Brain microvascular endothelial cell (primary cell): ENCODE measurements around the gene TTC31.

Source experiments
- DNase-seq: peaks from one replicate; pipeline ENCODE4 v3.0.0-alpha.2; 2020
- H3K27ac ChIP-seq: fragments of 250-450 bp; sonication (Bioruptor Pico); 2 replicates; pipeline ENCODE4 v1.5.1; 2020; ENCODE audit warnings: mild to moderate bottlenecking, moderate library complexity
- H3K27me3 ChIP-seq: fragments of 250-450 bp; sonication (Bioruptor Pico); replicated peaks from 2 replicates; pipeline ENCODE4 v1.5.1; 2020; ENCODE audit warnings: mild to moderate bottlenecking
- H3K36me3 ChIP-seq: fragments of 250-450 bp; sonication (Bioruptor Pico); replicated peaks from 2 replicates; pipeline ENCODE4 v1.5.1; 2020; ENCODE audit warnings: mild to moderate bottlenecking
- H3K4me3 ChIP-seq: 2 replicates; pipeline ENCODE4 v1.5.1; 2011; ENCODE audit warnings: low read depth, mild to moderate bottlenecking, control low read depth, low read length, moderate library complexity
- CTCF ChIP-seq: IDR thresholded peaks from 2 replicates; pipeline ENCODE4 v1.5.1; 2011; ENCODE audit warnings: low read depth, mild to moderate bottlenecking, moderate library complexity, low read length, control low read depth, inconsistent platforms; ENCODE audit errors: missing control alignments
- in situ Hi-C: cut with HindIII; loops from 2 replicates; pipeline ENCODE4 v1.10.0; 2017; ENCODE audit warnings: low sequenced_read_pairs, low pct_ligation_motif_present

TTC31 gene

GRCh38 chr2:74482801-74483674, at the start of gene TTC31, which contains the start of gene CCDC142:
TTC31 (plus strand) TSS chr2:74483081; CDS start chr2:74483096, 15 bp downstream.
CCDC142 (minus strand) TSS chr2:74482998; CDS start chr2:74482837, 161 bp downstream.
- Histone ChIP-seq H3K27ac (peak within 1 kb of the TSS; percentile 65), H3K36me3 (peaks cover 4% of the 10 kb centered on the region), H3K27me3 (no peaks in the 10 kb centered on the region), H3K4me3 (peak within 1 kb of the TSS; percentile 99)
- TF ChIP-seq CTCF = peak; percentile 92
- in situ Hi-C loops = no loop called here
- peak; percentile 96 for DNase-seq

- no peak for TF ChIP-seq CTCF
- Histone ChIP-seq H3K27me3 (no peaks in the 10 kb centered on the region), H3K36me3 (peaks cover 2% of the 10 kb centered on the region), H3K27ac (no peak overlapping the region), H3K4me3 (peak overlapping the region; percentile 15)
- in situ Hi-C loops = no loop called here
- DNase-seq = no peak
These were observed 46.6 kb upstream of the TTC31 start for GRCh38 chr2:74436111-74436805.

- DNase-seq = peak; percentile 48
- Histone ChIP-seq H3K36me3 (no peaks in the 10 kb centered on the region), H3K4me3 (no peak overlapping the region), H3K27ac (no peak overlapping the region), H3K27me3 (no peaks in the 10 kb centered on the region)
- in situ Hi-C loops = no loop called here
- TF ChIP-seq CTCF = no peak
These were observed 45.8 kb upstream of the TTC31 start for GRCh38 chr2:74436848-74437695.

- TF ChIP-seq CTCF = no peak
- Histone ChIP-seq H3K27me3 (no peaks in the 10 kb centered on the region), H3K36me3 (no peaks in the 10 kb centered on the region), H3K27ac (no peak overlapping the region), H3K4me3 (no peak overlapping the region)
- in situ Hi-C loops = no loop called here
- DNase-seq = no peak
These were observed 44.6 kb upstream of the TTC31 start for GRCh38 chr2:74438248-74438647.

- in situ Hi-C loops = no loop called here
- Histone ChIP-seq H3K27ac (no peak overlapping the region), H3K36me3 (no peaks in the 10 kb centered on the region), H3K4me3 (peak overlapping the region; percentile 66), H3K27me3 (no peaks in the 10 kb centered on the region)
- no peak for TF ChIP-seq CTCF
- DNase-seq = no peak
These were observed 43.5 kb upstream of the TTC31 start for GRCh38 chr2:74439373-74439772.
